Activated CD4-positive, alpha-beta T cell treated with anti-CD3 and anti-CD28 coated beads, Interleukin-2, amount 50 U/mL, for 4 hours (primary cell): ENCODE measurements around the gene MAGEB17.
"Not testable (repeated sequence)": the region's sequence is repeated elsewhere in the genome, so short reads cannot be mapped to it uniquely, and the experiment has no call there.

Source experiments
- DNase-seq, 2 experiments: peaks; one replicate each; pipeline ENCODE4 v3.0.0-alpha.2; 2020

Gene MAGEB17, protein sequence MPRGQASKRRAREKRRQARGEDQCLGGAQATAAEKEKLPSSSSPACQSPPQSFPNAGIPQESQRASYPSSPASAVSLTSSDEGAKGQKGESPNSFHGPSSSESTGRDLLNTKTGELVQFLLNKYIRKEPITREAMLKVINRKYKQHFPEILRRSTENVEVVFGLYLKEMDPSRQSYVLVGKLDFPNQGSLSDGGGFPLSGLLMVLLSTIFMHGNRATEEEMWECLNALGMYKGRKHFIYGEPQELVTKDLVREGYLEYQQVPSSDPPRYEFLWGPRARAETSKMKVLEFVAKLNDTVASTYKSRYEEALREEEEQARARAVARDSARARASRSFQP

DNA sequence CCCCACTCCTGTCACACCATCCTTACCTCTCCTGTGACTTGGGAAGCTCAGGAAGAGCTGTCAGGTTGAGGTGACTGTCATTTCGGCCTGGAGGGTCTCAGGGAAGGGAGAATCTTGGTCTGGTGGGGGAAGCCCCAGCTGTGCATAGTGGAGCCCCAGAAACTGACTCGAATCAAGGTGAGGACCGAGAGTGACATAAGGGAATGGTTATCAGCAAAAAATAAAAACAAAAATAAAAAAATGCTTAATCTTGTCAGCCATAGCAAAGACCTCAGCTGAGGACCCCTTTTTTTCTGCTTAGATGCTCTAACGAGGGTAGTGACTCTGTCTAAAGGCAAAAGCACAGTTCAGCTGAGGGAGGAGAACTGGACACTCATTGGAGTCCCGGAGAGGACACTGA, at the start of gene MAGEB17:
Gene MAGEB17, plus strand, starts transcription at position 301 of the 400 bp plus-strand sequence. CDS start 2,902 bp downstream, outside the sequence.
- DNase-seq: no peak

DNA sequence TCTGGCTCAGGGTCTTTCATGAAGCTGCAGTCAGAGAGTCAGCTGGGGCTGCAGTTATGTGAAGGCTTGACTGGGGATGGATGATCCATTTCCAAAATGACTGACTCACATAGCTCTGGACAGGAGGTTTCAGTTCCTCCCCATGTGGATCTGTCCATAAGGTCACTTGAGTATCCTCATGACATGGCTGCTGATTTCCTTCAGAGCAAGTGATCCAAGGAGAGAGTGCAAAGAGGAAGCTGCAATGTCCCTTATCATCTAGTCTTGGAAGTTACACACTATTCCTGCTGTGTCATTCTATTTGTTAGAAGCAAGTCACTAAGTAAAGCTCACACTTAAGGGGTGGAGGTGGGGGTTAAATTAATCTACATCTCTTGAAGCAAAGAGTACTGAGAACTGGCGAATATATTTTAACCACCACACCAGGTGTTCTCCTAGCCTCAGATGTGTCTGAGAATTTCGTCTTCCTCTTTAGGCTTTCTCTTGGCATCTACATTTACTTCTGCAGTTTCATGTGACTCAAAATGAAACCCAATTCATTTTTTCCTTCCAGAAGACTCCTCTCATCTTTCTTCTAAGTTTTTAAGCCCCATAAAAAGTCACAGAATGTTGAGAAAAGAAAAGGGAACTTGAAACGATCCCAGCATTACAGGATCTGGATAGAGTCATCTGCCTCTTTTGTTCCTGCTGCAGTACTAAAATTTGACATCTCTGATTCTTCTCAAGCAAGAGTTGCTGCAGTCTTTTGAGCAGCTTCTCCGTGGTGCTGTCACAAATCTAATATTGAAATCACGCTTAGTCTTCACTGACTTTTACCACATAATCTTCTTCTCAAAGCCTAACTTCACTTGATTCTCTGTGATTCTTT, 47.7 kb upstream of the MAGEB17 start:
- DNase-seq: no peak

- no peak for DNase-seq
Observed at GRCh38 chrX:16120431-16120830, 46.9 kb upstream of the MAGEB17 start.

DNA sequence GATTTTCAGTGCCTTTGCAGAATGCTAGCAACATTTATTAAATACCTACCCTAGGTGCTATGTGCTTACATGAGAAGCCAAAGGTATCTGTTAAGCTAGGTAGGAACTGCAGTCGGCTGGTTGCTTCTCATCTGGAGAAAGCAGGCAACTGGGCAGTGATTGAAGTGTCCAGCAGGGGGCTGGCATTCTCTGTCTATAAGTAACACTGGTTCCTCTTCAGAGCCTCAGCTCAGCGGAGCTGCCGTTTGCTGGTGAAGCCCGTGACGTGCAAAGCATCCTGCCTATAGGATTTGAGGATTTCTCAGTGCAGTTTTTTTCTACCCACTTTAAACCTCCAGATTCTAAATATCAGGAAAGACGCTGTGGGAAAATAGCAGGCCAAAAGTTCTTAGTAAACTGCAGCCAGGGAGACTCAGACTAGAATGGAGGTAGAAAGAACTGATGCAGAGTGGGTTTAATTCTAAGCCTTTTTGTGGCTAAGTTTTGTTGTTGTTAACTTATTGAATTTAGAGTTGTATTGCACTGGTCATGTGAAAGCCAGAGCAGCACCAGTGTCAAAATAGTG, 44.0 kb upstream of the MAGEB17 start, which contains the start of gene GRPR:
Gene GRPR, plus strand, starts transcription at position 344 of the 565 bp plus-strand sequence. CDS start 389 bp downstream, outside the sequence.
- peak; percentile 29 to 40 for DNase-seq

GRCh38 chrX:16124201-16124600, 43.1 kb upstream of the MAGEB17 start:
- DNase-seq: no peak

DNA sequence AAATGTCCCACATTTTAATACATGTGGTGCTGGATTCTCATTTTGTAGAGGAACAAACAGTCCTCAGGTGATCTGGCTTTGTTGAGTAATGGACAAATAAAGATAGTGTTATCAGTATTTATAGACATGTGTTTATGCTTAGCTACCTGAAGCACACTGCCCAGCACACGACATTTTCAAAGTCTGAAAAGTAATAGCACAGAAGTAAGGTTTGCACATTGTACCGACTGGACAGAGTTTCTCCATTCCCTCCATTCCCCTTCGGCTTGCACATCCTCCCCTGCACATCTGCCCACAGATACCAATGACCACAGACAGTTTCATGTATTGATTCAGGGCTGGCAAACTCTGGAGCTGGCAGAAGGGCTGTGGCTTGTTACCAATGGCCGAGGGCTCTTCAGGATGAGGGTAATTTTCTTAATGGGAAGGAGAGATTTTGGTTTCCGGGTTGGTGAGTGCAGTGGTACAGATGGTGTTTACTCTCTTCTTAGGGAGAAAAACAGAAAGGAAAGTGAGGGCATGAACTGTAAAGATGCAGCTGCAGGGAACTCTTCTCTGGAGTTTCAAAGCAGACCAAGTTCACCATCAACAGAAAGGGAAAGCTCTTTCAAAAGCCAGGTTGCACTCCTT, 41.6 kb upstream of the MAGEB17 start:
- DNase-seq: no peak

- no peak for DNase-seq
Observed at GRCh38 chrX:16130707-16131106, 36.6 kb upstream of the MAGEB17 start.

GRCh38 chrX:16134936-16135335, 32.3 kb upstream of the MAGEB17 start:
- DNase-seq: no peak

- no peak for DNase-seq
Observed at GRCh38 chrX:16136080-16136479, 31.2 kb upstream of the MAGEB17 start.

DNA sequence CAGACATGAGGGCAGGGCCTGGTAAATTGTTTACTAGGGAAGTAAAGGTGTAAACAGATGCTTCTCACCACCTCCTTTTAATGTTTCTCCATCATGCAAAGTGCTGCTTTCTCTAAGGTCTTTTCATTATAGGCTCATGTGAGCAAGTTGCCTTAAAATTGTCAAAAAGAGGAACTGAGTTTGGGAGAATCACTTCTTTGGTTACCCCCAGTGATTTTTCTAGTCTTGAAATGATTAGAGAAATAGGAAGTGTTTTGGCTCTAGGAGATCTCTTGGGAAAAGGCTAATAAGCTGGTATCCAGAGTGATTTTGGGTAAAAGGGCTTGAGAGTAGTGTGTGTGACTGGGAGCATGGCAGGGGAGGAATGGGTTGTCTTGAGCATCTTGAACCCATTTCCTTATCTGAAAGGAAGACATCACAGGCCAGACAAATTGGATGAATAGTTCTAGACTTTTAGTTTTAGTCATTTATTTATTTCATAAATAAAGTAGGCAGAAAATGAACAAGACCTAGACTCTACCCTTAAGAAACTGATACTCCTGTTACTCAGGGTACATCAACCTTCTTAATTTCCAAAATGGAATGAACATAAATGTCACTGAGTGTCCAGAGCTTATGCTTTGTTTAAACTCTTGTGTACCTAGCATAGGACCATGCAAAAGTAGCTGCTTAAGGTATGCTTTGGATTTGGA, 29.7 kb upstream of the MAGEB17 start:
- no peak for DNase-seq

DNA sequence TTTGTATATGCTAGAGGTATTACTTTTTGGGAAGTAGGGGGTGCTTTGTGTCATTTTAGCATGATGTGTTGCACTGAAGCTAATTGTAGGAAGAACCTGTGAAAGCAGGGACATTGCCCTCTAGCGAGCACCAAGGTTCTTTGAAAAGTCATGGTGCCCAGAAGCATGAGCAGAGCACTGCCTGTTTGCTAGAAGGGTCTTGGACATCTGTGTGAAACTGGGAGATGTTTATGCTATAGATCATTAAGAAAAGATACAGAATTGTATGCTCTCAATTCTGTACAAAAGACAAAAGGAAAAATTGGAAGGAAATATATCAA, 29.2 kb upstream of the MAGEB17 start:
- no peak for DNase-seq

- no peak for DNase-seq
Observed at GRCh38 chrX:16140448-16140847, 26.8 kb upstream of the MAGEB17 start.

- DNase-seq: no peak
Observed at GRCh38 chrX:16140983-16141382, 26.3 kb upstream of the MAGEB17 start.

DNA sequence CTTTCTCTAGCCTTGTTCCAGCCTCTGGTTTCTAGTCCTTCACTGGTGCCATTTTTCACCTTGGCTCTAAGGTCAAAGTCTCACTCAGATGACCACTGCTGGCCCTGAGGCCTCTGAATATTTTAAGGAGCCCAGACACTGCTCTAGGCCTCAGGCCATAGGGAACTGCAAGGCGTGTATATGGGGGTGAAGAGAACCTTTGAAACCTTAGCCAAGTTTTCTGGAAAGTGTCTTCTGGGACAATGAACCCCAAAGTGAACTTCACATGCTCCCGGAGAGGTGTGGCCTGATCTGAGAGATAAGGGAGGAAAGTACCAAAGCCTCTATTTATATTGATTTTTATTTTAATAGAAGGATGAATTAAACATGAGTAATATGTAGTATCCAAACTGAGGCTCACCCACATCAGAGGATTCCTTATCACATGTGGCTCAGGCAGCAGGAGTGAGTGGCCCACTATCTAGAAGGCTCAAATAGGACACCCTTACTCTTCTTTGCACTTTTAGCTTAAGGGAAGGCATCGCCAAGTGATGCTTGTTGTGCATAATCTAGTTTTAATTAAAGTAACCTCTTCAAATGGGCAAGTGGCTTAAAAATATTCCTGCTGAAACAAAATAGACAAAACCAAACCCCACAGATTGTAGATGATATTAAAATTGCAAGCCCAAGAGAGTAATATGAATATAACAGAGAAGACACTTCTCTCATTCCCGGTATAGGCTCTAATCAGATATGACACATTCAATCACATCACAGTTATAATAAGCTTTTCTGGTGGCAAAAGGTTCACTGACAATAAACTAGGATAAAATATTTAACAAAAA, 25.6 kb upstream of the MAGEB17 start:
- DNase-seq: no peak

- DNase-seq: no peak
Observed at GRCh38 chrX:16142246-16142558, 25.1 kb upstream of the MAGEB17 start.

- no peak for DNase-seq
Observed at GRCh38 chrX:16143968-16144367, 23.3 kb upstream of the MAGEB17 start.

GRCh38 chrX:16144420-16144819, 22.9 kb upstream of the MAGEB17 start:
- DNase-seq: no peak

GRCh38 chrX:16145093-16145492, 22.2 kb upstream of the MAGEB17 start:
- DNase-seq: not testable (repeated sequence)

GRCh38 chrX:16145656-16146055, 21.6 kb upstream of the MAGEB17 start:
- DNase-seq: no peak

- DNase-seq: no peak
Observed at GRCh38 chrX:16148896-16149295, 18.4 kb upstream of the MAGEB17 start.

- no peak for DNase-seq
Observed at GRCh38 chrX:16155581-16156096, 11.6 kb upstream of the MAGEB17 start.
